WTC11 (cell line): ENCODE measurements around the gene UMAD1. TPM values are rescaled to one million over a fixed set of nuclear protein-coding genes. Genes with fewer than 3 reads are reported as not detected.

Source experiments
- ATAC-seq: fragments of 200-7000 bp; cut with Tn5 transposase; 2 replicates; pipeline ENCODE4 v1.10.0; 2021; ENCODE audit warnings: mild to moderate bottlenecking, moderate library complexity
- CTCF ChIA-PET: fragments of 300-600 bp; sonication (Branson Sonifier 250); formaldehyde crosslinking; loops from one replicate; lab custom pipeline; 2021; ENCODE audit warnings: antibody characterized with exemption; lab: Charles Lee
- POLR2A ChIA-PET: fragments of 350-600 bp; sonication (Branson Sonifier 250); formaldehyde crosslinking; loops from one replicate; lab custom pipeline; 2021; ENCODE audit warnings: antibody characterized with exemption; lab: Charles Lee
- DNase-seq: peaks from one replicate; pipeline ENCODE4 v3.0.0; 2021; ENCODE audit warnings: low spot score
- H3K27ac Mint-ChIP-seq: 2 replicates; pipeline ENCODE4 v1.8.0; 2021; ENCODE audit warnings: mixed read lengths
- H3K27me3 Mint-ChIP-seq: 2 replicates; pipeline ENCODE4 v1.8.0; 2021; ENCODE audit warnings: low read depth, mild to moderate bottlenecking, moderate library complexity, mixed read lengths
- H3K36me3 Mint-ChIP-seq: 2 replicates; pipeline ENCODE4 v1.8.0; 2021; ENCODE audit warnings: mixed read lengths
- H3K4me1 Mint-ChIP-seq: 2 replicates; pipeline ENCODE4 v1.8.0; 2022; ENCODE audit warnings: mixed read lengths
- H3K4me3 Mint-ChIP-seq: 2 replicates; pipeline ENCODE4 v1.8.0; 2021; ENCODE audit warnings: mild to moderate bottlenecking, moderate library complexity, mixed read lengths
- H3K9me3 Mint-ChIP-seq: 2 replicates; pipeline ENCODE4 v1.8.0; 2021; ENCODE audit warnings: mixed read lengths
- AFF4 ChIP-seq: sonication (generic); formaldehyde crosslinking; IDR thresholded peaks from 2 replicates; pipeline ENCODE4 v1.8.1; 2023; ENCODE audit warnings: mild to moderate bottlenecking, missing genetic modification reagents, borderline replicate concordance
- ATF3 ChIP-seq: sonication (generic); formaldehyde crosslinking; conservative IDR thresholded peaks from 2 replicates; pipeline ENCODE4 v1.8.1; 2022; ENCODE audit warnings: mild to moderate bottlenecking, missing genetic modification reagents
- CDX4 ChIP-seq: fragments of 250-450 bp; sonication (Bioruptor Pico); IDR thresholded peaks from 2 replicates; pipeline ENCODE4 v1.9.0; 2021; ENCODE audit warnings: moderate library complexity, mild to moderate bottlenecking, inconsistent platforms, borderline replicate concordance
- CREB1 ChIP-seq: sonication (generic); formaldehyde crosslinking; IDR thresholded peaks from 2 replicates; pipeline ENCODE4 v1.8.0; 2023; ENCODE audit warnings: mild to moderate bottlenecking, missing genetic modification reagents
- ELF4 ChIP-seq: sonication (generic); formaldehyde crosslinking; IDR thresholded peaks from 2 replicates; pipeline ENCODE4 v1.8.1; 2022; ENCODE audit warnings: low read depth, mild to moderate bottlenecking, moderate library complexity, missing genetic modification reagents
- EMX1 ChIP-seq: fragments of 250-450 bp; sonication (Bioruptor Pico); IDR thresholded peaks from 2 replicates; pipeline ENCODE4 v1.8.0; 2021; ENCODE audit warnings: mild to moderate bottlenecking
- FOXP1 ChIP-seq: sonication (generic); formaldehyde crosslinking; IDR thresholded peaks from 2 replicates; pipeline ENCODE4 v1.8.0; 2022; ENCODE audit warnings: missing genetic modification reagents, mild to moderate bottlenecking, moderate library complexity, borderline replicate concordance
- FOXP4 ChIP-seq: sonication (generic); formaldehyde crosslinking; IDR thresholded peaks from 2 replicates; pipeline ENCODE4 v1.8.0; 2022; ENCODE audit warnings: mild to moderate bottlenecking, missing genetic modification reagents
- GTF2I ChIP-seq: fragments of 250-450 bp; sonication (Bioruptor Pico); conservative IDR thresholded peaks from 2 replicates; pipeline ENCODE4 v1.4.0; 2021; ENCODE audit warnings: mild to moderate bottlenecking
- IRF1 ChIP-seq: sonication (generic); formaldehyde crosslinking; IDR thresholded peaks from 2 replicates; pipeline ENCODE4 v1.8.0; 2023; ENCODE audit warnings: missing genetic modification reagents
- JAZF1 ChIP-seq: fragments of 250-450 bp; sonication (Bioruptor Pico); IDR thresholded peaks from 2 replicates; pipeline ENCODE4 v1.9.0; 2021; ENCODE audit warnings: moderate library complexity, mild to moderate bottlenecking, inconsistent platforms
- NFE2L1 ChIP-seq: sonication (generic); formaldehyde crosslinking; IDR thresholded peaks from 2 replicates; pipeline ENCODE4 v1.8.1; 2023; ENCODE audit warnings: missing genetic modification reagents
- NFYB ChIP-seq: sonication (generic); formaldehyde crosslinking; conservative IDR thresholded peaks from 2 replicates; pipeline ENCODE4 v1.8.0; 2022; ENCODE audit warnings: low read depth, missing genetic modification reagents
- NR1H2 ChIP-seq: sonication (generic); formaldehyde crosslinking; IDR thresholded peaks from 2 replicates; pipeline ENCODE4 v1.9.0; 2021; ENCODE audit warnings: mild to moderate bottlenecking, moderate library complexity, missing genetic modification reagents
- PREB ChIP-seq: sonication (generic); formaldehyde crosslinking; IDR thresholded peaks from 2 replicates; pipeline ENCODE4 v1.8.1; 2022; ENCODE audit warnings: mild to moderate bottlenecking, missing genetic modification reagents, moderate library complexity, borderline replicate concordance
- SP1 ChIP-seq: sonication (generic); formaldehyde crosslinking; conservative IDR thresholded peaks from 2 replicates; pipeline ENCODE4 v1.8.1; 2022; ENCODE audit warnings: missing genetic modification reagents
- USF2 ChIP-seq: sonication (generic); formaldehyde crosslinking; IDR thresholded peaks from 2 replicates; pipeline ENCODE4 v1.8.1; 2023; ENCODE audit warnings: mild to moderate bottlenecking, missing genetic modification reagents, moderate library complexity
- ZNF138 ChIP-seq: sonication (generic); formaldehyde crosslinking; conservative IDR thresholded peaks from 2 replicates; pipeline ENCODE4 v1.8.1; 2022; ENCODE audit warnings: mild to moderate bottlenecking, moderate library complexity, missing genetic modification reagents
- ZNF396 ChIP-seq: fragments of 250-450 bp; sonication (Bioruptor Pico); IDR thresholded peaks from 2 replicates; pipeline ENCODE4 v1.8.0; 2021; ENCODE audit warnings: mild to moderate bottlenecking, moderate library complexity, borderline replicate concordance
- ZNF423 ChIP-seq: fragments of 250-450 bp; sonication (Bioruptor Pico); IDR thresholded peaks from 2 replicates; pipeline ENCODE4 v2.1.2; 2022; ENCODE audit warnings: mild to moderate bottlenecking, moderate library complexity
- ZNF671 ChIP-seq: fragments of 250-450 bp; sonication (Bioruptor Pico); IDR thresholded peaks from 2 replicates; pipeline ENCODE4 v1.8.0; 2021; ENCODE audit warnings: mild to moderate bottlenecking
- total RNA-seq: library from RNA; stranded (reverse); gene quantifications from 3 replicates; pipeline ENCODE4 v1.2.3, GENCODE V29; 2021

The UMAD1 gene
- total RNA-seq, 1 experiment from 2014 or later, result 13.0 TPM

- TF ChIP-seq PREB (CRISPR knock-in tag), result no peak
- no peak for TF ChIP-seq NFYB (CRISPR knock-in tag)
- TF ChIP-seq ZNF671, result no peak
These were observed 101.7 kb downstream of the UMAD1 start (continued) for GRCh38 chr7:7742223-7742622.

- POLR2A ChIA-PET, result no interaction called here
- Mint-ChIP-seq H3K9me3 (no peaks in the 10 kb centered on the region), H3K4me3 (no peak overlapping the region), H3K36me3 (no peaks in the 10 kb centered on the region), H3K27me3 (no peaks in the 10 kb centered on the region), H3K4me1 (peaks cover 10% of the 10 kb centered on the region), H3K27ac (no peak overlapping the region)
- ATAC-seq (no peak), DNase-seq (no peak)
- TF ChIP-seq GTF2I (CRISPR knock-in tag) (no peak), ELF4 (CRISPR knock-in tag) (no peak), ZNF396 (CRISPR knock-in tag) (no peak), ZNF423 (no peak), AFF4 (no peak), JAZF1 (CRISPR knock-in tag) (no peak), FOXP4 (no peak), USF2 (CRISPR knock-in tag) (no peak), FOXP1 (CRISPR knock-in tag) (no peak), PREB (CRISPR knock-in tag) (no peak), CREB1 (CRISPR knock-in tag) (no peak), SP1 (no peak)
- CTCF ChIA-PET, result interaction anchor here (0.8 kb wide), 1 partner anchor 290 kb away, joined by 4 read pairs; no protein-coding TSS in a partner anchor
These were observed 104.7 kb downstream of the UMAD1 start for GRCh38 chr7:7745258-7745657.

- ATAC-seq (peak; percentile 46; the same call in 1 of the 2 replicates), DNase-seq (no peak)
- CTCF ChIA-PET, result interaction anchor here (0.8 kb wide), 1 partner anchor 289 kb away, joined by 4 read pairs; no protein-coding TSS in a partner anchor
- POLR2A ChIA-PET, result no interaction called here
- Mint-ChIP-seq H3K4me1 (peaks cover 10% of the 10 kb centered on the region), H3K36me3 (no peaks in the 10 kb centered on the region), H3K27me3 (no peaks in the 10 kb centered on the region), H3K9me3 (no peaks in the 10 kb centered on the region), H3K27ac (no peak overlapping the region), H3K4me3 (no peak overlapping the region)
- TF ChIP-seq ATF3 (CRISPR knock-in tag), result no peak
- TF ChIP-seq NFE2L1 (CRISPR knock-in tag), result no peak
- no peak for TF ChIP-seq ZNF138 (CRISPR knock-in tag)
- no peak for TF ChIP-seq IRF1 (CRISPR knock-in tag)
- TF ChIP-seq CDX4 (CRISPR knock-in tag), result no peak
- TF ChIP-seq PREB (CRISPR knock-in tag), result no peak
- TF ChIP-seq EMX1 (CRISPR knock-in tag), result no peak
- TF ChIP-seq NR1H2, result no peak
These were observed 105.4 kb downstream of the UMAD1 start for GRCh38 chr7:7745966-7746365.
